Left ventricle myocardium inferior (tissue), 1 donor: ENCODE data around the gene KIAA0319L. TPM values are rescaled to one million over a fixed set of nuclear protein-coding genes. Genes with fewer than 3 reads are reported as not detected.
"Not testable (repeated sequence)": the region's sequence is repeated elsewhere in the genome, so short reads cannot be mapped to it uniquely, and the experiment has no call there.

Experiments
- DNase-seq: peaks from one replicate; pipeline ENCODE4 v3.0.0-alpha.2; 2020
- H3K27ac ChIP-seq: fragments of 200-600 bp; replicated peaks from 2 replicates; pipeline ENCODE4 v1.8.0; 2021
- H3K27me3 ChIP-seq: fragments of 200-600 bp; 2 replicates; pipeline ENCODE4 v1.8.0; 2021; ENCODE audit warnings: low read depth
- H3K36me3 ChIP-seq: fragments of 200-600 bp; 2 replicates; pipeline ENCODE4 v1.8.0; 2021
- H3K4me1 ChIP-seq: fragments of 200-600 bp; 2 replicates; pipeline ENCODE4 v1.8.0; 2021
- H3K4me3 ChIP-seq: fragments of 200-600 bp; 2 replicates; pipeline ENCODE4 v1.8.0; 2021; ENCODE audit warnings: mild to moderate bottlenecking, moderate library complexity
- H3K9me3 ChIP-seq: fragments of 200-600 bp; replicated peaks from 2 replicates; pipeline ENCODE4 v1.8.0; 2021
- CTCF ChIP-seq: fragments of 200-600 bp; IDR thresholded peaks from 2 replicates; pipeline ENCODE4 v1.8.0; 2021; ENCODE audit warnings: antibody characterized with exemption, mild to moderate bottlenecking, borderline replicate concordance
- intact Hi-C: fragments of 100-400 bp; cut with micrococcal nuclease; formaldehyde crosslinking; loops from one replicate; pipeline ENCODE4 v1.11.0; 2022
- total RNA-seq: library from RNA; stranded (reverse); fragmentation: NEBNext Ultra II Directional; extraction: Animal tissue kit (Norgen Biotek cat#: 25700); gene quantifications from one replicate; pipeline ENCODE4 v1.2.1, GENCODE V29; 2021
- donor health status: DM: no; HTN: yes; CAD: no; lungs with severe emphysema.

KIAA0319L gene
- total RNA-seq, 1 donor from 2014 or later = 64.3 TPM

GRCh38 chr1:35481229-35481628 lies 76.0 kb downstream of the KIAA0319L start:
- Histone ChIP-seq H3K9me3 (no peaks in the 10 kb centered on the region), H3K27ac (no peak overlapping the region), H3K36me3 (peaks cover 18% of the 10 kb centered on the region), H3K4me1 (no peaks in the 10 kb centered on the region), H3K4me3 (no peak overlapping the region), H3K27me3 (no peaks in the 10 kb centered on the region)
- no peak for DNase-seq
- intact Hi-C loops = no loop called here
- no peak for TF ChIP-seq CTCF

GRCh38 chr1:35477870-35478269 lies 79.3 kb downstream of the KIAA0319L start:
- Histone ChIP-seq H3K4me3 (no peak overlapping the region), H3K27ac (no peak overlapping the region), H3K36me3 (peaks cover 35% of the 10 kb centered on the region), H3K27me3 (no peaks in the 10 kb centered on the region), H3K9me3 (no peaks in the 10 kb centered on the region), H3K4me1 (no peaks in the 10 kb centered on the region)
- DNase-seq = no peak
- no peak for TF ChIP-seq CTCF
- intact Hi-C loops = no loop called here

- Histone ChIP-seq H3K27ac (no peak overlapping the region), H3K36me3 (peaks cover 44% of the 10 kb centered on the region), H3K27me3 (no peaks in the 10 kb centered on the region), H3K9me3 (no peaks in the 10 kb centered on the region), H3K4me1 (peaks cover 10% of the 10 kb centered on the region), H3K4me3 (no peak overlapping the region)
- TF ChIP-seq CTCF = no peak
- intact Hi-C loops = no loop called here
- no peak for DNase-seq
Measured at GRCh38 chr1:35475856-35476674, 81.1 kb downstream of the KIAA0319L start.

- Histone ChIP-seq H3K4me3 (no peak overlapping the region), H3K27ac (no peak overlapping the region), H3K9me3 (no peaks in the 10 kb centered on the region), H3K4me1 (peaks cover 14% of the 10 kb centered on the region), H3K36me3 (peaks cover 49% of the 10 kb centered on the region), H3K27me3 (no peaks in the 10 kb centered on the region)
- no peak for DNase-seq
- intact Hi-C loops = no loop called here
- no peak for TF ChIP-seq CTCF
Measured at GRCh38 chr1:35475356-35475755, 81.8 kb downstream of the KIAA0319L start.

GRCh38 chr1:35473216-35473615 lies 84.0 kb downstream of the KIAA0319L start:
- Histone ChIP-seq H3K36me3 (peaks cover 56% of the 10 kb centered on the region), H3K4me1 (peaks cover 14% of the 10 kb centered on the region)
- H3K27me3 ChIP-seq, H3K27ac ChIP-seq, intact Hi-C loops, H3K9me3 ChIP-seq, DNase-seq, H3K4me3 ChIP-seq: not testable (repeated sequence)

GRCh38 chr1:35470977-35471613 lies 86.1 kb downstream of the KIAA0319L start:
- Histone ChIP-seq H3K4me3 (no peak overlapping the region), H3K27ac (no peak overlapping the region), H3K9me3 (no peaks in the 10 kb centered on the region), H3K27me3 (no peaks in the 10 kb centered on the region), H3K4me1 (peaks cover 21% of the 10 kb centered on the region), H3K36me3 (peaks cover 52% of the 10 kb centered on the region)
- DNase-seq = no peak
- intact Hi-C loops = no loop called here
- no peak for TF ChIP-seq CTCF
